ENCODE results near the gene CACNB2.
"Not testable (repeated sequence)": the region's sequence is repeated elsewhere in the genome, so short reads cannot be mapped to it uniquely, and the experiment has no call there.

The CACNB2 gene

DNA sequence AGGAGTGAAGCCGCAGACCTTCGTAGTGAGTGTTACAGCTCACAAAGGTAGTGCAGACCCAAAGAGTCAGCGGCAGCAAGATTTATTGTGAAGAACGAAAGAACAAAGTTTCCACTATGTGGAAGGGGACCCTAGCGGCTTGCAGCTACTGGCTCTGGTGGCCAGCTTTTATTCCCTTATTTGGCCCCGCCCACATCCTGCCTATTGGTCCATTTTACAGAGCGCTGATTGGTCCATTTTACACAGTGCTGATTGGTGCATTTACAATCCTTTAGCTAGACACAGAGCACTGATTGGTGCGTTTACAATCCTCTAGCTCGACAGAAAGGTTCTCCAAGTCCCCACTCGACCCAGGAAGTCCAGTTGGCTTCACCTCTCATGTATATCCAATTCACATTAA lies 446.4 kb downstream of the CACNB2 start:
- not testable (repeated sequence) for DNase-seq

GRCh38 chr10:18591141-18591540 lies 450.9 kb downstream of the CACNB2 start:
- DNase-seq: not testable (repeated sequence)
